Naive thymus-derived CD8-positive, alpha-beta T cell (primary cell): Measurements from ENCODE around the gene KDR. TPM values are rescaled to one million over a fixed set of nuclear protein-coding genes. Genes with fewer than 3 reads are reported as not detected.

Experiments used
- ATAC-seq, 2 donors: fragments of 150-1000 bp; cut with Tn5 transposase in 1 of 2; sonication (Bioruptor Pico), chemical (Tn5 transposase) in 1 of 2; 1 replicate in 1 of 2; 2 replicates in 1 of 2; pipeline ENCODE4 v1.10.0; 2021; ENCODE audit warnings: mild to moderate bottlenecking in 2 of 2, moderate library complexity in 2 of 2
- POLR2A ChIA-PET: fragments of 350-600 bp; sonication (Branson Sonifier 250); formaldehyde crosslinking; loops from one replicate; lab custom pipeline; 2021; ENCODE audit warnings: antibody characterized with exemption; lab: Charles Lee
- DNase-seq, 10 donors: peaks; one replicate each; pipeline versions ENCODE4 v3.0.0 to v3.0.0-alpha.2; 2020 to 2022
- H3K27ac Mint-ChIP-seq, 10 donors: one replicate each; pipeline ENCODE4 v1.8.0; 2020 to 2022; ENCODE audit warnings: mild to moderate bottlenecking in 10 of 10, mixed read lengths in 10 of 10, moderate library complexity in 4 of 10, inconsistent platforms in 1 of 10
- H3K27me3 Mint-ChIP-seq, 5 donors: one replicate each; pipeline ENCODE4 v1.8.0; 2021 to 2022; ENCODE audit warnings: mixed read lengths in 5 of 5
- H3K36me3 Mint-ChIP-seq, 3 donors: one replicate each; pipeline ENCODE4 v1.8.0; 2020 to 2022; ENCODE audit warnings: mixed read lengths in 3 of 3, mild to moderate bottlenecking in 2 of 3, inconsistent platforms in 1 of 3
- H3K4me1 Mint-ChIP-seq, 4 donors: one replicate each; pipeline ENCODE4 v1.8.0; 2021 to 2022; ENCODE audit warnings: mixed read lengths in 4 of 4
- H3K4me3 Mint-ChIP-seq, 10 donors: one replicate each; pipeline ENCODE4 v1.8.0; 2020 to 2022; ENCODE audit warnings: mild to moderate bottlenecking in 10 of 10, mixed read lengths in 10 of 10, moderate library complexity in 6 of 10, inconsistent platforms in 1 of 10
- H3K9me3 Mint-ChIP-seq, 9 donors: one replicate each; pipeline ENCODE4 v1.8.0; 2020 to 2022; ENCODE audit warnings: mixed read lengths in 9 of 9, mild to moderate bottlenecking in 3 of 9, inconsistent platforms in 1 of 9, moderate library complexity in 1 of 9
- polyA plus RNA-seq, 3 donors: library from polyadenylated mRNA; unstranded; fragments of 300-500 nt; fragmentation: Illumina TruSeq; gene quantifications; one replicate each; pipeline ENCODE4 v1.2.3, GENCODE V29; 2021
- total RNA-seq, 8 experiments: library from RNA in 2 of 8; stranded (reverse) in 2 of 8; gene quantifications; one replicate each; pipeline ENCODE4 v1.2.3 and lab custom pipeline; 2021 to 2026

KDR gene
- total and polyA plus RNA-seq, 5 experiments from 2014 or later = not detected

- POLR2A ChIA-PET = no interaction called here
- no peaks in the 10 kb centered on the region for H3K4me1 Mint-ChIP-seq
- no peak overlapping the region for H3K27ac Mint-ChIP-seq
- DNase-seq = no peak
- H3K27me3 Mint-ChIP-seq = peaks cover 2 to 54% (median 5%) of the 10 kb centered on the region in 5 donors
- H3K9me3 Mint-ChIP-seq = no peaks in the 10 kb centered on the region
- H3K36me3 Mint-ChIP-seq = no peaks in the 10 kb centered on the region
- no peak overlapping the region for H3K4me3 Mint-ChIP-seq
- ATAC-seq = no peak
Measured at GRCh38 chr4:55087913-55088260, 37.5 kb downstream of the KDR start.

DNA sequence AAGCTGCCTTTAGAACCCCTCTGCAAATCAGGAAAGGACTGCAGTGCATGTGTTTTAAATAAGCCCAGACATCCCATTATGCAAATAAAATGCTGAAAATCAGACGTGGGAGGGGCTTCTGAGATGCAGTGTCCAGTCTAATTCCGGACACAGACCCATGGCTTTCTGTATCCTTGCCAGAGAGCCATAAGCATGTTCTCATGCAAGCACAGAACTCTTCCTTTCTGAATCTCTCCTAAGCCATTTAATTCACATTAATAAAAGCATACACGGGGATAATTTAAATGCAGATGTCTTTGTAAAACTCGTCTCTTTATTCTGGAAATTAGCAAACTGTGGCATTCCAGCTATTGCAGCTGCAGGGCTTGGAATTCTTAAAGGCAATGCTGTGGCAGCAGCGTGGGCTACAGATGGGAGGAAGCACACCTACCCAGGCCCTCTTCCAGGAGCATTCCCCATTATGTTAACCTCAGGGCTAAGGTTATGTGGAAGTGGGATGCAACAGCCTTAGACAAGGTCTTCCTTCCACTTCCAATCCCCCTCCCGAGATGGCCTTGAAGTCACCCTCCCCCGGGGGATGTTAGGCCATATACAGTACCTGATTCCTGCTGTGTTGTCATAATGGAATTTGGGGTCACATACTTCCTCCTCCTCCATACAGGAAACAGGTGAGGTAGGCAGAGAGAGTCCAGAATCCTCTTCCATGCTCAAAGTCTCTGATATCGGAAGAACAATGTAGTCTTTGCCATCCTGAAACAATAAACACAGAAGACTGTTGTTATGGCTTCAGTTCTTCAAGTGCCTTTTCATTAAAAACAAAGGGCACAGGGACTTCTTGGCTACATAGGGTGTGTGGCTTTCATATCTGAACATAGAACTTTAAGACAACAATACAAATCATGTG is 38.1 kb downstream of the KDR start:
- no peak overlapping the region for H3K27ac Mint-ChIP-seq
- ATAC-seq = no peak
- no peaks in the 10 kb centered on the region for H3K9me3 Mint-ChIP-seq
- no peak overlapping the region for H3K4me3 Mint-ChIP-seq
- H3K27me3 Mint-ChIP-seq = peaks cover 2 to 54% (median 5%) of the 10 kb centered on the region in 5 donors
- POLR2A ChIA-PET = no interaction called here
- no peak for DNase-seq
- H3K36me3 Mint-ChIP-seq = no peaks in the 10 kb centered on the region
- H3K4me1 Mint-ChIP-seq = no peaks in the 10 kb centered on the region

DNA sequence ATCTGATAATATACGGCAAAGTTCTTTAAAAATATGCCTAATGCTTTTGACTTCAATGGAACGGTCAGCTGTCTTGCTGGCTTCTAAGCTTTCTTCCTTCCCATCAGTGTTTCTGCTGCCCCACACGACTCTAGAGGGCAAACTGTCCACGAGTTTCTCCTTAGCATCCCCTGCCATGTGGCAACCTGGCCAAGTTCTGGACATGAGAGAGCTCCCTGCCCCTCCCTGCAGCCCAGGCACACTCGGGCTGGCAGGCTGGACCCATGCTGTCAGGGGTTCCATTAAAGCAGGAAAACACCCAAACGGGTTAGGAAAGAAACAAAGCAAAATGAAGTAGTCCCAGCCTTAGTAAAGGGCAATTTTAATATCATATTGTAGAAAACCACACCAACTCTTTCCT is 38.8 kb downstream of the KDR start:
- Mint-ChIP-seq H3K27ac (no peak overlapping the region), H3K9me3 (no peaks in the 10 kb centered on the region), H3K4me1 (no peaks in the 10 kb centered on the region), H3K27me3 (peaks cover 0 to 50% (median 2%) of the 10 kb centered on the region in 5 donors), H3K4me3 (no peak overlapping the region), H3K36me3 (no peaks in the 10 kb centered on the region)
- DNase-seq (no peak), ATAC-seq (no peak)
- POLR2A ChIA-PET = no interaction called here

GRCh38 chr4:55083735-55084134 is 41.7 kb downstream of the KDR start:
- Mint-ChIP-seq H3K27me3 (peaks cover 2 to 61% (median 6%) of the 10 kb centered on the region in 5 donors), H3K4me3 (no peak overlapping the region), H3K9me3 (peaks cover 0 to 2% (median 0%) of the 10 kb centered on the region in 9 donors), H3K27ac (no peak overlapping the region), H3K36me3 (no peaks in the 10 kb centered on the region), H3K4me1 (no peaks in the 10 kb centered on the region)
- POLR2A ChIA-PET = no interaction called here
- ATAC-seq = no peak
- DNase-seq = no peak

- no peak for DNase-seq
- H3K27me3 Mint-ChIP-seq = peaks cover 2 to 62% (median 6%) of the 10 kb centered on the region in 5 donors
- H3K36me3 Mint-ChIP-seq = no peaks in the 10 kb centered on the region
Measured at GRCh38 chr4:55082756-55083155, 42.6 kb downstream of the KDR start.

DNA sequence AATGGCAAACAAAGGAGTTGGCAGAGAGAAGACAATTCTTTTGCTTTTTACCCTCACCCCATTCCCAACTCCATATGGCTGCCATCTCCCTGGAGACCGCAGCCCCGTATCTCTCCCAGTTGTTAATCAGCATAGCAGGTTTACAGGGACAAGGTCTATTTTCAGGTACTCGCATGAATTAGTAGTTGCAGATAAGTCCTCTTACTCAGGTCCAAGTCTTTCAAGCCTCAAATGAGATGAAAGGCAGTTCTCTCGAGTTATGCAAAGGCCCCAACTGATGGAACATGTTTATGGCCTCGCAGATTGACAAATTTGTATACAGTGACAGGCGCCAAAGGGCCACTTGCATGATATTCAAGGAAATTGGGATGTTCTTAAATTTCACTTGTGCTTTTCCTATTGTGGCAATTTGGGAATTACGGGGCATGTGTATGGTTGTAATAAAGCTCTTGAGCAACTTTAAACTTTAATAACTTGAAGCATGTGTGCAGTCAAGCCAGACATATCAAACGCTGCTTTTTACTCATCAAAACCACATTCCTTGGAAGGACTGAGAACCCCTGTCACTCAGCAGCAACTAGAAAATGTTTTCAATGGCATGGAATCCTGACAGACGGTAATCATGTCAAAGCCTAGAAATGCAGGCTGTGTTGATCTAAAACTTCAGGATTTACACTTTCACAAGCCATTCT is 45.1 kb downstream of the KDR start:
- ATAC-seq (no peak), DNase-seq (no peak)
- no peak overlapping the region for H3K27ac Mint-ChIP-seq
- H3K36me3 Mint-ChIP-seq = no peaks in the 10 kb centered on the region
- no peak overlapping the region for H3K4me3 Mint-ChIP-seq
- POLR2A ChIA-PET = no interaction called here
- peaks cover 0 to 2% (median 0%) of the 10 kb centered on the region in 9 donors for H3K9me3 Mint-ChIP-seq
- peaks cover 2 to 53% (median 4%) of the 10 kb centered on the region in 5 donors for H3K27me3 Mint-ChIP-seq
- H3K4me1 Mint-ChIP-seq = no peaks in the 10 kb centered on the region

More at GRCh38 chr4:55082756-55083155, 42.6 kb downstream of the KDR start:
- ATAC-seq = no peak
- Mint-ChIP-seq H3K4me3 (no peak overlapping the region), H3K9me3 (peaks cover 0 to 2% (median 0%) of the 10 kb centered on the region in 9 donors), H3K4me1 (no peaks in the 10 kb centered on the region), H3K27ac (no peak overlapping the region)
- POLR2A ChIA-PET = no interaction called here

GRCh38 chr4:55079451-55080173 is 45.8 kb downstream of the KDR start:
- Mint-ChIP-seq H3K36me3 (no peaks in the 10 kb centered on the region), H3K27ac (no peak overlapping the region), H3K9me3 (peaks cover 0 to 2% (median 0%) of the 10 kb centered on the region in 9 donors), H3K4me1 (no peaks in the 10 kb centered on the region), H3K27me3 (peaks cover 2 to 52% (median 3%) of the 10 kb centered on the region in 5 donors), H3K4me3 (no peak overlapping the region)
- no peak for DNase-seq
- ATAC-seq = no peak
- POLR2A ChIA-PET = no interaction called here

GRCh38 chr4:55078987-55079386 is 46.4 kb downstream of the KDR start:
- Mint-ChIP-seq H3K4me1 (no peaks in the 10 kb centered on the region), H3K9me3 (peaks cover 0 to 2% (median 0%) of the 10 kb centered on the region in 9 donors), H3K36me3 (no peaks in the 10 kb centered on the region), H3K27me3 (peaks cover 0 to 52% (median 3%) of the 10 kb centered on the region in 5 donors), H3K27ac (no peak overlapping the region), H3K4me3 (no peak overlapping the region)
- POLR2A ChIA-PET = no interaction called here
- ATAC-seq = no peak
- no peak for DNase-seq

GRCh38 chr4:55077577-55077976 is 47.8 kb downstream of the KDR start:
- Mint-ChIP-seq H3K27ac (no peak overlapping the region), H3K36me3 (no peaks in the 10 kb centered on the region), H3K9me3 (peaks cover 0 to 2% (median 0%) of the 10 kb centered on the region in 9 donors), H3K4me3 (no peak overlapping the region), H3K4me1 (no peaks in the 10 kb centered on the region), H3K27me3 (peaks cover 0 to 45% (median 3%) of the 10 kb centered on the region in 5 donors)
- no peak for DNase-seq
- POLR2A ChIA-PET = no interaction called here
- no peak for ATAC-seq

DNA sequence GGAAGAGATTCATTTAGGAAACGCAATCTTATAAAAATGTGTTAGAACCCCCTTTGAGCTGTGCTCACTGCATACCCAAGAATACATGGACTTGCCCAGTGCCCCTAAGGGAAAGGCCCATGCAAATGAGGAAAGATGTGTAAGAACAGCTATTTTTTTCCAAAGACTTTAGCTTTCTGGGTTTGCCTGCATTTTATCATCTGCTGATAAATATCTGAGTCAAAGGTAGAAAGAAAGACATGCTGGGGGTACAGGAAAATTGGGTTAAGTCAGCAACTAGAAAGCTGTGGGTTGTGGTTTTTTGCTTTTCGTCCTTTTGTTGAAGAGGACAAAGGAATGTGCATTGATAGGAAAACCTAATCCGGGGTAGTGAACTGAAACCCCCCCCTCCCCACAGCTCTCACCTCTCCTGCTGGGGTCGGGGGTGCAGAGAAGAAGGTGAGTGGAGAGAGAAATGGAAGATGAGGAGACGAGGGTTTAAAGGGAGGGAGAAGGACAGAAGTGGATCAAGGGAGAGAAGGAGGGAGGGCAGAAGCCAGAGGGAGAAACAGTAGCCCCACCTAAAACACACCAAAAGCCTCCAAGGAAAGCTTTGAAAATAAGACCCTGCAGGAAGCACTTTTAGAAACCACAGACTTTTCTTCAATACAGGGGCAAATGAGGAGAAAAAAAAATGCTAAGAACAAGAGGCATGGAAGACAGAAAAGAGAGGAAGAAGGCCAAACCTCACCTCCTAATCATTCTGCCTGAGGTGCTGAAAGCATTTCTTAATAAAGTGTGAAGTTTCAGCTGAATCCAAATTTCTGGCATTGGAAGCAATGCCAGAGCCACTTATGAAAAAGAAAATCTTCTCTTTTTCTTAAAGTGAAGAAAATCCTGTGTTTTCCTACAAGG is 49.3 kb downstream of the KDR start:
- POLR2A ChIA-PET = no interaction called here
- H3K9me3 Mint-ChIP-seq = peaks cover 0 to 2% (median 0%) of the 10 kb centered on the region in 9 donors
- H3K27me3 Mint-ChIP-seq = peaks cover 0 to 38% (median 4%) of the 10 kb centered on the region in 5 donors

DNA sequence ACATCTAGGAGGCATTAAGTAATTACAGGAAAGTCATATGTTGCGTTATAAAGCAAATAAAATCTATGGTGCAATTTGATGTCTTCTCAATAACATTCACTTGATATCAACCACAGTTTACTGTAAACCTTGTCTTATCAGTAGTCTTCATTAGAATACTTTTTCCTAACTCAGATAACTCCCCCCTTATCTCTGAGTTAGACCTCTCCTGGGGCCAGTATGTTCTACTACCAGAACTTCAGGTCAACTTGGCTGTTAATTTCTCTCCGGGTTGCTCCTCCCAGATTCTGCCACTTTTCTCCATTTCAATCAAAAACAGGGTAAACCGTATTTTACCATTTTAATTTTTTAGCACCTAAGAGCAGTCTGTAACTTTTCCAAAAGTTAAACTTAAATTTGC is 50.0 kb downstream of the KDR start:
- H3K4me1 Mint-ChIP-seq = no peaks in the 10 kb centered on the region
- no peak overlapping the region for H3K27ac Mint-ChIP-seq
- POLR2A ChIA-PET = no interaction called here
- no peak overlapping the region for H3K4me3 Mint-ChIP-seq
- H3K9me3 Mint-ChIP-seq = peaks cover 0 to 3% (median 0%) of the 10 kb centered on the region in 9 donors
- DNase-seq = no peak
- peaks cover 3 to 38% (median 4%) of the 10 kb centered on the region in 5 donors for H3K27me3 Mint-ChIP-seq
- no peak for ATAC-seq
- no peaks in the 10 kb centered on the region for H3K36me3 Mint-ChIP-seq

More for the DNA sequence above, 49.3 kb downstream of the KDR start:
- no peak overlapping the region for H3K27ac Mint-ChIP-seq
- H3K4me1 Mint-ChIP-seq = no peaks in the 10 kb centered on the region
- no peaks in the 10 kb centered on the region for H3K36me3 Mint-ChIP-seq
- no peak for ATAC-seq
- DNase-seq = no peak
- H3K4me3 Mint-ChIP-seq = no peak overlapping the region

GRCh38 chr4:55074386-55074785 is 51.0 kb downstream of the KDR start:
- Mint-ChIP-seq H3K27me3 (peaks cover 3 to 30% (median 5%) of the 10 kb centered on the region in 5 donors), H3K4me1 (no peaks in the 10 kb centered on the region), H3K27ac (no peak overlapping the region), H3K9me3 (peaks cover 0 to 3% (median 0%) of the 10 kb centered on the region in 9 donors), H3K36me3 (no peaks in the 10 kb centered on the region), H3K4me3 (no peak overlapping the region)
- no peak for ATAC-seq
- no peak for DNase-seq
- POLR2A ChIA-PET = no interaction called here
